Lung (tissue), 12 donors: ENCODE measurements around the gene IRX2. TPM values are rescaled to one million over a fixed set of nuclear protein-coding genes. Genes with fewer than 3 reads are reported as not detected.

Source experiments
- ATAC-seq: fragments of 200-7000 bp; cut with Tn5 transposase; one replicate; pipeline ENCODE4 v1.9.1; 2020; ENCODE audit warnings: moderate number of reproducible peaks; ENCODE audit not compliant: insufficient read depth, low FRiP score
- DNase-seq, 3 donors: peaks; one replicate each; pipeline ENCODE4 v3.0.0-alpha.2; 2013 to 2017
- H3K27ac ChIP-seq, 2 donors: one replicate each; pipeline ENCODE4 v1.5.1; 2013; ENCODE audit warnings: mild to moderate bottlenecking in 2 of 2, moderate library complexity in 2 of 2, control low read depth in 1 of 2, inconsistent platforms in 1 of 2, low read depth in 1 of 2, low read length in 1 of 2
- H3K27me3 ChIP-seq, 3 donors: one replicate each; pipeline ENCODE4 v1.5.1; 2013; ENCODE audit warnings: low read length in 2 of 3; ENCODE audit not compliant: control insufficient read depth in 3 of 3, insufficient read depth in 3 of 3
- H3K36me3 ChIP-seq, 4 donors: one replicate each; pipeline ENCODE4 v1.5.1; 2013; ENCODE audit warnings: low read length in 4 of 4, mild to moderate bottlenecking in 1 of 4, moderate library complexity in 1 of 4; ENCODE audit not compliant: control insufficient read depth in 4 of 4, insufficient read depth in 4 of 4
- H3K4me1 ChIP-seq, 5 donors: one replicate each; pipeline ENCODE4 v1.5.1; 2013; ENCODE audit warnings: low read length in 5 of 5, mild to moderate bottlenecking in 2 of 5, moderate library complexity in 1 of 5; ENCODE audit not compliant: control insufficient read depth in 5 of 5, insufficient read depth in 5 of 5
- H3K4me3 ChIP-seq: one replicate; pipeline ENCODE4 v1.5.1; 2013; ENCODE audit warnings: mild to moderate bottlenecking, control low read depth, moderate library complexity
- H3K9ac ChIP-seq, 2 donors: one replicate each; pipeline ENCODE4 v1.5.1; 2013; ENCODE audit warnings: low read length in 2 of 2, control low read depth in 1 of 2; ENCODE audit not compliant: insufficient read depth in 1 of 2
- H3K9me3 ChIP-seq, 4 donors: one replicate each; pipeline ENCODE4 v1.5.1; 2013; ENCODE audit warnings: low read length in 3 of 4, mild to moderate bottlenecking in 1 of 4, moderate library complexity in 1 of 4; ENCODE audit not compliant: control insufficient read depth in 4 of 4, insufficient read depth in 3 of 4
- WGBS, 2 donors: extraction: QIAGEN DNeasy Blood & Tissue Kit; methylation state at CpG; one replicate each; pipeline ENCODE4 v1.1.7; 2013; 5-methylcytosine and 5-hydroxymethylcytosine counted together
- polyA plus RNA-seq, 2 donors: library from polyadenylated mRNA; stranded (reverse); fragments of 200-250 nt; gene quantifications; one replicate each; pipeline ENCODE4 v1.2.1, GENCODE V29; 2013
- total RNA-seq, 2 donors: library from RNA; depleted of rRNA in 1 of 2; stranded (reverse); fragments of >200 nt in 1 of 2; gene quantifications; one replicate each; pipeline ENCODE4 v1.2.1, GENCODE V29; 2014 to 2021
- TF ChIP-seq, protein P1 (sequence below): IDR thresholded peaks from 2 replicates; pipeline ENCODE4 v1.5.1; 2012; ENCODE audit warnings: mild to moderate bottlenecking; ENCODE audit errors: control extremely low read depth, extremely low read depth
- donor health status: control.
- donor health status: control.
- donor health status: Bipolar disorder and iron deficiency.
- donor health status: healthy.
- donor health status: DM: yes; HTN: yes; CAD: no.

The IRX2 gene
- total and polyA plus RNA-seq, 4 donors, result 11.5 to 64.5 (median 45.4) TPM

- TF ChIP-seq, protein P1, sequence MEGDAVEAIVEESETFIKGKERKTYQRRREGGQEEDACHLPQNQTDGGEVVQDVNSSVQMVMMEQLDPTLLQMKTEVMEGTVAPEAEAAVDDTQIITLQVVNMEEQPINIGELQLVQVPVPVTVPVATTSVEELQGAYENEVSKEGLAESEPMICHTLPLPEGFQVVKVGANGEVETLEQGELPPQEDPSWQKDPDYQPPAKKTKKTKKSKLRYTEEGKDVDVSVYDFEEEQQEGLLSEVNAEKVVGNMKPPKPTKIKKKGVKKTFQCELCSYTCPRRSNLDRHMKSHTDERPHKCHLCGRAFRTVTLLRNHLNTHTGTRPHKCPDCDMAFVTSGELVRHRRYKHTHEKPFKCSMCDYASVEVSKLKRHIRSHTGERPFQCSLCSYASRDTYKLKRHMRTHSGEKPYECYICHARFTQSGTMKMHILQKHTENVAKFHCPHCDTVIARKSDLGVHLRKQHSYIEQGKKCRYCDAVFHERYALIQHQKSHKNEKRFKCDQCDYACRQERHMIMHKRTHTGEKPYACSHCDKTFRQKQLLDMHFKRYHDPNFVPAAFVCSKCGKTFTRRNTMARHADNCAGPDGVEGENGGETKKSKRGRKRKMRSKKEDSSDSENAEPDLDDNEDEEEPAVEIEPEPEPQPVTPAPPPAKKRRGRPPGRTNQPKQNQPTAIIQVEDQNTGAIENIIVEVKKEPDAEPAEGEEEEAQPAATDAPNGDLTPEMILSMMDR, result no peak
- DNase-seq (peak in 2 of 3 donors; percentile 27 to 32), ATAC-seq (peak; percentile 25)
- Histone ChIP-seq H3K4me1 (peaks cover 0 to 5% (median 0%) of the 10 kb centered on the region in 5 donors), H3K9me3 (peaks cover 0 to 15% (median 0%) of the 10 kb centered on the region in 4 donors), H3K27ac (peak overlapping the region in 1 of 2 donors; percentile 86), H3K4me3 (no peak overlapping the region), H3K9ac (no peak overlapping the region), H3K27me3 (peaks cover 5 to 80% (median 70%) of the 10 kb centered on the region in 3 donors), H3K36me3 (no peaks in the 10 kb centered on the region)
- 7 to 9% methylated on average over 57 to 59 of the region's 59 CpGs for WGBS, 2 donors
These were observed 11.2 kb downstream of the IRX2 start for GRCh38 chr5:2740051-2740875.

DNA sequence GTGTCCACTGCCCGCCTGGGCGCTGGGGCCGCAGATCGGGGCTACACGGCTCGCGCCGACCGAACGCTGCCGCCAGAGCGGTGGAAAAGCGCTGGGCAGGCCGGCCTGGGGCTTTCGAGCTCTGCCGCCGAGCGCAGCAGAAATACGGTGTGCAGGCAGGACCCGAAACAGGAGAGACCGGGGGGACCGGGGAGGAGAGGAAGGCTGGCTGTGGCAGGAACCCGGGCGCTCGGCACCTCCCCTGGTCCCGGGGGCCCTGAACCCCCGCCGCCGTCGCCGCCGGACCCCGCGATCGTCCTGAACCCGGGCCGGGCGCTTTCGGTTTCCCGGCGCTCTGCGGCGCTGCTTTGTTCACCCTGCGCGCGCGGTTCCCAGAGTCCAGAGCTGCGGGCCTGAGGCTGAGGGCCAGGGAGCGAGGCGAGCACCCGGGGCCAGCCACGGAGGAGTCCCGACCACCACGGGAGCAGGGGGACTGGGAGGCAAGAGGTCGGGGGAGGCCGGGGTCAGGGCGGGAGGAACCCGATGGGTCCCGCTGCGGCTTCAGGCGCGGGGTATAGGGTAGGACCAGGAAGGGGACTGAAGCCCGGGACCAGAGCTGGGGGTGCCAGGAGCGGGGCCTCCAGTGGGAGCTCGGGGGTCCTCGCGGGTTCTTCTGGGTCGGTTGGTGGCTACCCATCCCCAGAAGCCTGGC, 12.0 kb downstream of the IRX2 start:
- TF ChIP-seq, protein P1, result no peak
- Histone ChIP-seq H3K4me3 (peak overlapping the region; percentile 52), H3K36me3 (no peaks in the 10 kb centered on the region), H3K4me1 (peaks cover 0 to 5% (median 0%) of the 10 kb centered on the region in 5 donors), H3K9ac (peak overlapping the region in 1 of 2 donors; percentile 43), H3K27me3 (peaks cover 5 to 77% (median 68%) of the 10 kb centered on the region in 3 donors), H3K9me3 (peaks cover 0 to 15% (median 0%) of the 10 kb centered on the region in 4 donors), H3K27ac (peak overlapping the region in 1 of 2 donors; percentile 86)
- ATAC-seq (peak; percentile 38), DNase-seq (peak; percentile 35 to 51 (median 50))
- 1% methylated on average over 58 to 68 of the region's 68 CpGs for WGBS, 2 donors

DNA sequence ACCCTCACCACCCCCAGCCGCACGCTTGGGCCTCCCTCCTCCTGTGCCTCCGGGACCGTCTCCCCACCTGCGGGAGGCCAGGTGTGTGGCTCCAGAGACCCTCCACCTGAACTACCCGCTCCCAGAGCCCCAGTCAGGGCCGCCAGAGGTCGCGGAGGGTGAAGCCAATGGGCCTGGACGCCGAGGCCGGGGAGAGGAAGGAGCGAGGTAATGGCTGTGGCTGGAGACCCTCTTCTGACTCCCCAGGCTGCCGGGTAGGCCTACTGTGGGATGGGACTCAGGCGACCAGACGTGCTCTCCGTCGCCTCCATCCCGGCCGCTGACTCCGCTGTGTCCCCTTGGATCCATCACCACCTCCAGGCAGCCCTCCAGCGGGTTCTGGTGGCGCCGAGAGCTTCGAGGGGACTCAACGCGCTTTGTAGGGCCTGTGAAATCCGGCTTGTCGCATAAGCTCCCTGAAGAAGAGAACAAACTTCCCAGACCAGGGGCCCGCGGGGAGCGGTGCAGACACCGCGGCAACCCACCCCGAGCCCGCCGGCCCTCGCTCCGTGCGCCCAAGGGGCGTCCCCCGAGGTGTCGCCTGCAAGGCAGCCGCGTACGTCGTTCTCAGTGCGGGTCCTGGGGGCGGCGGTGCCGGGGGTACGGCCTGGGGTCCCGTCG, 12.6 kb downstream of the IRX2 start:
- peaks cover 0 to 5% (median 0%) of the 10 kb centered on the region in 5 donors for H3K4me1 ChIP-seq
- peak; percentile 3 for ATAC-seq
- peaks cover 5 to 77% (median 64%) of the 10 kb centered on the region in 3 donors for H3K27me3 ChIP-seq
- WGBS, 2 donors, result 6 to 8% methylated on average over 54 of the region's 54 CpGs
- peaks cover 0 to 15% (median 0%) of the 10 kb centered on the region in 4 donors for H3K9me3 ChIP-seq
- peak overlapping the region in 1 of 2 donors; percentile 86 for H3K27ac ChIP-seq
- no peaks in the 10 kb centered on the region for H3K36me3 ChIP-seq
- H3K9ac ChIP-seq, result peak overlapping the region in 1 of 2 donors; percentile 1
- DNase-seq, result peak in 2 of 3 donors; percentile 14 to 21
- TF ChIP-seq, protein P1, result no peak
- H3K4me3 ChIP-seq, result peak overlapping the region; percentile 52
